B cell (primary cell): ENCODE results near the gene MZT2A.
"Not testable (repeated sequence)": the region's sequence is repeated elsewhere in the genome, so short reads cannot be mapped to it uniquely, and the experiment has no call there.

ENCODE experiments used
- CTCF ChIP-seq: fragments of 200-600 bp; IDR thresholded peaks from one replicate; pipeline ENCODE4 v1.8.0; 2022; ENCODE audit warnings: antibody characterized with exemption, mild to moderate bottlenecking
- EZH2 ChIP-seq: IDR thresholded peaks from 2 replicates; pipeline ENCODE4 v1.6.1; 2012; ENCODE audit warnings: borderline replicate concordance, low read depth, mild to moderate bottlenecking, moderate library complexity, low read length; ENCODE audit not compliant: insufficient read depth, poor library complexity, severe bottlenecking

GRCh38 chr2:131518531-131518930 lies 26.3 kb upstream of the MZT2A start:
- not testable (repeated sequence) for TF ChIP-seq CTCF, EZH2
